BLaER1 treated with 17β-estradiol and CSF1 and Interleukin-3, amounts not matched to agents 10 nM and 100 nM (cell line): ENCODE data around the gene TTC22.

Experiments used
- H3K27ac ChIP-seq, 11 experiments: shearing (Covaris generic); formaldehyde crosslinking; 2 replicates each; pipeline ENCODE4 v1.8.1; 2022
- H3K27me3 ChIP-seq, 11 experiments: shearing (Covaris generic); formaldehyde crosslinking; 2 replicates each; pipeline ENCODE4 v1.8.1; 2022
- H3K36me3 ChIP-seq, 11 experiments: shearing (Covaris generic); formaldehyde crosslinking; 2 replicates each; pipeline ENCODE4 v1.8.1; 2022
- H3K4me1 ChIP-seq, 10 experiments: shearing (Covaris generic); formaldehyde crosslinking; 2 replicates each; pipeline ENCODE4 v1.8.1; 2022
- H3K4me2 ChIP-seq, 11 experiments: shearing (Covaris generic); formaldehyde crosslinking; 2 replicates each; pipeline ENCODE4 v1.8.1; 2022
- H3K4me3 ChIP-seq, 10 experiments: shearing (Covaris generic); formaldehyde crosslinking; 2 replicates each; pipeline ENCODE4 v1.8.1; 2022
- H3K9ac ChIP-seq, 11 experiments: shearing (Covaris generic); formaldehyde crosslinking; 2 replicates each; pipeline ENCODE4 v1.8.1; 2022
- H3K9me3 ChIP-seq, 11 experiments: shearing (Covaris generic); formaldehyde crosslinking; replicated peaks in 1 of 11; 2 replicates each; pipeline ENCODE4 v1.8.1; 2022
- H4K20me1 ChIP-seq, 11 experiments: shearing (Covaris generic); formaldehyde crosslinking; 2 replicates each; pipeline ENCODE4 v1.8.1; 2022
- Cebpa-rat ChIP-seq, 11 experiments: shearing (Covaris generic); IDR thresholded peaks; 2 replicates each; pipeline ENCODE4 v1.8.1; 2022

TTC22 gene

GRCh38 chr1:54805981-54806381 is 4.9 kb upstream of the TTC22 start:
- Histone ChIP-seq H3K4me2 (no peak overlapping the region; a peak in 1 of 22 replicates), H3K4me1 (peaks cover 0 to 54% (median 8%) of the 10 kb centered on the region in 10 experiments; a peak in 10 of 20 replicates), H3K9ac (no peak overlapping the region), H4K20me1 (no peaks in the 10 kb centered on the region; a peak in 1 of 22 replicates), H3K36me3 (no peaks in the 10 kb centered on the region), H3K27ac (peak overlapping the region in 2 of 11 experiments; percentile 7 to 22; a peak in 1 of 22 replicates), H3K27me3 (no peaks in the 10 kb centered on the region), H3K9me3 (no peaks in the 10 kb centered on the region), H3K4me3 (no peak overlapping the region)
- no peak for TF ChIP-seq Cebpa-rat (IDR thresholded peaks at IDR 0.05)

GRCh38 chr1:54805466-54805865 is 4.3 kb upstream of the TTC22 start:
- H3K27me3 ChIP-seq: no peaks in the 10 kb centered on the region; a peak in 1 of 22 replicates
- no peaks in the 10 kb centered on the region for H4K20me1 ChIP-seq
- no peaks in the 10 kb centered on the region for H3K9me3 ChIP-seq
- no peak overlapping the region for H3K9ac ChIP-seq
- TF ChIP-seq Cebpa-rat (IDR thresholded peaks at IDR 0.05): no peak
- no peak overlapping the region for H3K27ac ChIP-seq
- peaks cover 0 to 54% (median 8%) of the 10 kb centered on the region in 10 experiments; a peak in 10 of 20 replicates for H3K4me1 ChIP-seq
- peak overlapping the region in 1 of 11 experiments; percentile 57; a peak in 2 of 22 replicates for H3K4me2 ChIP-seq
- no peak overlapping the region for H3K4me3 ChIP-seq
- H3K36me3 ChIP-seq: no peaks in the 10 kb centered on the region

- peak overlapping the region in 3 of 11 experiments; percentile 35 to 57 (median 44); a peak in 6 of 22 replicates for H3K4me2 ChIP-seq
- no peak for TF ChIP-seq Cebpa-rat (IDR thresholded peaks at IDR 0.05)
- H3K9me3 ChIP-seq: no peaks in the 10 kb centered on the region
- no peaks in the 10 kb centered on the region for H4K20me1 ChIP-seq
- H3K9ac ChIP-seq: no peak overlapping the region
- 0 out of 22 replicates have a peak overlapping the region, but pooled peaks of 1 of the 11 experiments have one; percentile 3 for H3K27ac ChIP-seq
- no peak overlapping the region for H3K4me3 ChIP-seq
- H3K36me3 ChIP-seq: no peaks in the 10 kb centered on the region
- H3K4me1 ChIP-seq: peaks cover 0 to 48% (median 8%) of the 10 kb centered on the region in 10 experiments; a peak in 11 of 20 replicates
- H3K27me3 ChIP-seq: no peaks in the 10 kb centered on the region; a peak in 1 of 22 replicates
These were observed 3.5 kb upstream of the TTC22 start for GRCh38 chr1:54804471-54805132.

GRCh38 chr1:54803761-54804470 is 2.8 kb upstream of the TTC22 start:
- Histone ChIP-seq H3K4me1 (peaks cover 0 to 52% (median 8%) of the 10 kb centered on the region in 10 experiments; a peak in 11 of 20 replicates), H3K9ac (no peak overlapping the region), H3K27me3 (no peaks in the 10 kb centered on the region; a peak in 1 of 22 replicates), H3K27ac (no peak overlapping the region), H3K36me3 (no peaks in the 10 kb centered on the region), H3K9me3 (no peaks in the 10 kb centered on the region), H3K4me3 (no peak overlapping the region), H3K4me2 (peak overlapping the region in 3 of 11 experiments; percentile 35 to 57 (median 44); a peak in 4 of 22 replicates), H4K20me1 (no peaks in the 10 kb centered on the region)
- TF ChIP-seq Cebpa-rat (IDR thresholded peaks at IDR 0.05): no peak

GRCh38 chr1:54800041-54800898 is 853 bp downstream of the TTC22 start:
- Histone ChIP-seq H3K4me1 (peaks cover 0 to 31% (median 0%) of the 10 kb centered on the region in 10 experiments; a peak in 9 of 20 replicates), H3K9me3 (no peaks in the 10 kb centered on the region), H3K4me2 (no peak overlapping the region), H3K27me3 (no peaks in the 10 kb centered on the region; a peak in 1 of 22 replicates), H3K27ac (no peak overlapping the region), H3K9ac (no peak overlapping the region), H3K36me3 (no peaks in the 10 kb centered on the region), H3K4me3 (no peak overlapping the region), H4K20me1 (no peaks in the 10 kb centered on the region; a peak in 1 of 22 replicates)
- no peak for TF ChIP-seq Cebpa-rat (IDR thresholded peaks at IDR 0.05)

GRCh38 chr1:54798769-54799641 is 2.1 kb downstream of the TTC22 start:
- no peaks in the 10 kb centered on the region; a peak in 1 of 22 replicates for H3K27me3 ChIP-seq
- H3K27ac ChIP-seq: no peak overlapping the region
- H3K4me1 ChIP-seq: peaks cover 0 to 31% (median 0%) of the 10 kb centered on the region in 10 experiments; a peak in 9 of 20 replicates
- no peaks in the 10 kb centered on the region; a peak in 1 of 22 replicates for H4K20me1 ChIP-seq
- H3K4me2 ChIP-seq: peak overlapping the region in 4 of 11 experiments; percentile 3 to 46 (median 10); a peak in 2 of 22 replicates
- H3K4me3 ChIP-seq: no peak overlapping the region
- H3K9me3 ChIP-seq: no peaks in the 10 kb centered on the region
- no peak overlapping the region for H3K9ac ChIP-seq
- TF ChIP-seq Cebpa-rat (IDR thresholded peaks at IDR 0.05): no peak; a peak in 2 of 22 replicates
- H3K36me3 ChIP-seq: no peaks in the 10 kb centered on the region

- H3K4me2 ChIP-seq: no peak overlapping the region
- H3K36me3 ChIP-seq: no peaks in the 10 kb centered on the region
- H3K4me1 ChIP-seq: peaks cover 0 to 32% (median 0%) of the 10 kb centered on the region in 10 experiments; a peak in 9 of 20 replicates
- H3K4me3 ChIP-seq: no peak overlapping the region
- H3K27me3 ChIP-seq: no peaks in the 10 kb centered on the region; a peak in 1 of 22 replicates
- H3K9me3 ChIP-seq: no peaks in the 10 kb centered on the region
- no peak for TF ChIP-seq Cebpa-rat (IDR thresholded peaks at IDR 0.05)
- no peaks in the 10 kb centered on the region; a peak in 1 of 22 replicates for H4K20me1 ChIP-seq
- H3K9ac ChIP-seq: no peak overlapping the region
- no peak overlapping the region for H3K27ac ChIP-seq
These were observed 2.9 kb downstream of the TTC22 start for GRCh38 chr1:54798206-54798605.

GRCh38 chr1:54796902-54797301 is 4.2 kb downstream of the TTC22 start:
- Histone ChIP-seq H3K9me3 (peaks cover 0 to 4% (median 0%) of the 10 kb centered on the region in 11 experiments; a peak in 1 of 22 replicates), H3K27ac (no peak overlapping the region), H4K20me1 (no peaks in the 10 kb centered on the region; a peak in 1 of 22 replicates), H3K36me3 (no peaks in the 10 kb centered on the region), H3K9ac (no peak overlapping the region), H3K4me2 (no peak overlapping the region), H3K4me1 (peaks cover 0 to 32% (median 0%) of the 10 kb centered on the region in 10 experiments; a peak in 9 of 20 replicates), H3K27me3 (no peaks in the 10 kb centered on the region; a peak in 1 of 22 replicates), H3K4me3 (no peak overlapping the region)
- no peak for TF ChIP-seq Cebpa-rat (IDR thresholded peaks at IDR 0.05)
